Aorta (tissue), 5 donors: Measurements from ENCODE around the gene LIN28B. TPM values are rescaled to one million over a fixed set of nuclear protein-coding genes. Genes with fewer than 3 reads are reported as not detected.

ENCODE experiments used
- ATAC-seq: fragments of 200-7000 bp; cut with Tn5 transposase; one replicate; pipeline ENCODE4 v1.9.1; 2022; ENCODE audit warnings: moderate library complexity; ENCODE audit not compliant: low FRiP score
- DNase-seq, 2 donors: peaks; one replicate each; pipeline ENCODE4 v3.0.0-alpha.2; 2020
- H3K27ac ChIP-seq, 2 donors: one replicate each; pipeline ENCODE4 v1.5.1; 2013; ENCODE audit warnings: low read length in 2 of 2, mild to moderate bottlenecking in 2 of 2, moderate library complexity in 2 of 2, control low read depth in 1 of 2, inconsistent platforms in 1 of 2, low read depth in 1 of 2
- H3K27me3 ChIP-seq, 2 donors: one replicate each; pipeline ENCODE4 v1.6.1; 2013; ENCODE audit warnings: control low read depth in 1 of 2, low read length in 1 of 2, mild to moderate bottlenecking in 1 of 2, moderate library complexity in 1 of 2; ENCODE audit not compliant: insufficient read depth in 2 of 2, control insufficient read depth in 1 of 2
- H3K36me3 ChIP-seq, 2 donors: one replicate each; pipeline ENCODE4 v1.6.1; 2013; ENCODE audit warnings: control low read depth in 1 of 2, low read length in 1 of 2, mild to moderate bottlenecking in 1 of 2; ENCODE audit not compliant: insufficient read depth in 2 of 2, control insufficient read depth in 1 of 2
- H3K4me1 ChIP-seq, 2 donors: one replicate each; pipeline ENCODE4 v1.6.1; 2013; ENCODE audit warnings: low read length in 2 of 2, control low read depth in 1 of 2, mild to moderate bottlenecking in 1 of 2, moderate library complexity in 1 of 2; ENCODE audit not compliant: insufficient read depth in 2 of 2, control insufficient read depth in 1 of 2
- H3K4me3 ChIP-seq, 2 donors: one replicate each; pipeline ENCODE4 v1.5.1; 2013; ENCODE audit warnings: low read length in 2 of 2, control low read depth in 1 of 2, mild to moderate bottlenecking in 1 of 2
- H3K9me3 ChIP-seq: one replicate; pipeline ENCODE4 v1.6.1; 2013; ENCODE audit warnings: mild to moderate bottlenecking, low read length; ENCODE audit not compliant: control insufficient read depth
- WGBS, 2 donors: extraction: QIAGEN DNeasy Blood & Tissue Kit; methylation state at CpG; one replicate each; pipeline ENCODE4 v1.1.7; 2013; 5-methylcytosine and 5-hydroxymethylcytosine counted together
- intact Hi-C, 2 donors: fragments of 100-400 bp; cut with DNase I; formaldehyde crosslinking; loops; one replicate each; pipeline versions ENCODE4 v1.14.2 to v1.15.0; 2022
- polyA plus RNA-seq, 2 donors: library from polyadenylated mRNA; stranded (reverse); fragments of 200-250 nt; gene quantifications; one replicate each; pipeline ENCODE4 v1.2.3, GENCODE V29; 2013
- total RNA-seq, 2 donors: library from RNA; stranded (reverse); fragmentation: NEBNext Ultra II Directional; extraction: Animal tissue kit (Norgen Biotek cat#: 25700); gene quantifications; one replicate each; pipeline ENCODE4 v1.2.1, GENCODE V29; 2021
- donor health status: healthy with polysubstance abuse.
- donor health status: Bipolar disorder and iron deficiency.
- donor health status: DM: no; HTN: no; CAD: no.
- donor health status: DM: no; HTN: no; CAD: no.
- donor health status: DM: yes; HTN: yes; CAD: no.

The LIN28B gene
- total and polyA plus RNA-seq, 4 donors, result not detected

DNA sequence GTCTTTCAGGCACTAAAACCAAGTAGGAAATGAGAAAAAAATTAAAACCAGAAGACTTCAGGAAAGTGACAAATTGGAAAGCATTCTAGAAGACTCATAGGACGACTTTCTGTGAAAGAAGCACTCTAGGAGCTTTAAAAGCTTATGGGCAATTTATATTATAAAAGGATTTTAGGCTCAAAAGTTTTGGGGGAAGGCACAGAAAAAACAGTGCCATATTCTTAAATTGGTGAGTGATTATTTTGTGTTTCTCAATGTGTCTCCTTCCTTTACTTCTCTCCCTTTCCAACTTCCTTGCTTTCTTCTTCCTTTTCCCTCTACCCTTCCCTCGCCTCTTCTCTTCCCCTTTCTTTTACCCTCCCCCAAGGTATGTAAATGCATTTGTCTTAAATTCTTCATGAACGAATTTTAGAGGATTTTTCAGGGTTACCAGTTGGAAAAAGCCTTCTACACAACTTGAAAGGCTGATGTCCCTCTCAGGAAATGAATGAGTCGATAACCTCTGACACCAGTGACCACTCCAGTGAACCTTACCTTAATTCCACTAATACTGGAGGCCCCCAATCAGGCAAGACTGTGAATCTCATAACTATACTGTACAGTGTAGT lies 2.6 kb upstream of the LIN28B start:
- ATAC-seq, result no peak
- no peaks in the 10 kb centered on the region for H3K27me3 ChIP-seq
- WGBS, 2 donors, result 27 to 29% methylated on average over 4 of the region's 4 CpGs

GRCh38 chr6:104955491-104955890 lies 1.4 kb upstream of the LIN28B start:
- no peak overlapping the region for H3K4me3 ChIP-seq
- WGBS, 2 donors, result 21 to 24% methylated on average over 5 of the region's 5 CpGs

More for the DNA sequence above, 2.6 kb upstream of the LIN28B start:
- intact Hi-C loops, result no loop called here
- H3K27ac ChIP-seq, result no peak overlapping the region
- no peaks in the 10 kb centered on the region for H3K4me1 ChIP-seq
- no peak for DNase-seq
- no peaks in the 10 kb centered on the region for H3K36me3 ChIP-seq
- H3K4me3 ChIP-seq, result no peak overlapping the region
- H3K9me3 ChIP-seq, result no peaks in the 10 kb centered on the region

GRCh38 chr6:104955927-104956730 lies 778 bp upstream of the LIN28B start:
- intact Hi-C loops, result no loop called here
- no peak for DNase-seq
- WGBS, 2 donors, result 7 to 12% methylated on average over 16 of the region's 16 CpGs
- H3K36me3 ChIP-seq, result no peaks in the 10 kb centered on the region
- H3K27me3 ChIP-seq, result no peaks in the 10 kb centered on the region
- no peak for ATAC-seq
- H3K9me3 ChIP-seq, result no peaks in the 10 kb centered on the region
- H3K27ac ChIP-seq, result no peak overlapping the region
- no peaks in the 10 kb centered on the region for H3K4me1 ChIP-seq
- H3K4me3 ChIP-seq, result no peak overlapping the region

More at GRCh38 chr6:104955491-104955890, 1.4 kb upstream of the LIN28B start:
- intact Hi-C loops, result no loop called here
- H3K27ac ChIP-seq, result no peak overlapping the region
- H3K4me1 ChIP-seq, result no peaks in the 10 kb centered on the region
- H3K36me3 ChIP-seq, result no peaks in the 10 kb centered on the region
- H3K9me3 ChIP-seq, result no peaks in the 10 kb centered on the region
- ATAC-seq (no peak), DNase-seq (no peak)
- H3K27me3 ChIP-seq, result no peaks in the 10 kb centered on the region

DNA sequence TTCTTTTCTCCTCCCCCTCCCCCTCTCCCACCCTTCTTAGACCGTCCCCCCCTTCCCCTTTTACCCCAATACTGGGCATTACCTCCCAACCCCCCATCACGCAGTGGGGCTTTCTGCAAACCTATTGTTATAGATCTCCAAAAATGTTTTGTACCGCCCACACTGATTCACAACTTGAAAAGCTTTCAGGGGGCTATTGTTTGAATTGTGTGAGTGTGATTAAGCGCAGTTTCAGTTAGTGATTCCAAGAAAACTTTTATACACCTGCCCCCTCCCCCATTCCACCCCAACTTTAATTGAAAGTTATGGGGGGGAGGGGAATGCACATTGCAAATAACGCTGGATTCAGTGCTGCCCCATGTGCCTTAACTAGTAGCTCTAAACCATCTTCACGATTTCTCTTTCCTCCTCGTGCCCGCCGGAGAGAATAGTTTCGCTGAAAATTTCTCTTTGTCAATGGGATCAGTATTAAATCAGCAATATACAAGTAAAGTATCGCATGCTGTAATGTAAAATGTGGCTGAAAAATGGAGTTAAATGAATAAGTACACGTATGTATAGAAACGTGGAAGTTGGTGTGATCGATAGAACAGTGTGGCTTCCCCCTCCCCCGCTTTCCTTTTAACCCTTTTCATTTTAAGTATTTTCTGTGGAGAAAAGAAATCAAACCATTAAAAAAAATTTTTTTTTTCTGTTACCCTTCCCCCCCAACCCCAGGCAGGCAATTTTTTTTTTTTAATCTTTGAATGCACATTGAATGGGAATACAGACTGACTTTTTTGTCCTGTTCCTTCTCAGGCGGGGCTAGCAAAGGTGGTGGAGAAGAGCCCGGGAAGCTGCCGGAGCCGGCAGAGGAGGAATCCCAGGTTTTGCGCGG lies 632 bp downstream of the LIN28B start:
- WGBS, 2 donors, result 14% methylated on average over 21 of the region's 21 CpGs
- ATAC-seq, result no peak
- Histone ChIP-seq H3K4me1 (no peaks in the 10 kb centered on the region), H3K27me3 (no peaks in the 10 kb centered on the region), H3K9me3 (no peaks in the 10 kb centered on the region), H3K4me3 (no peak overlapping the region), H3K27ac (no peak overlapping the region), H3K36me3 (no peaks in the 10 kb centered on the region)
- intact Hi-C loops, result no loop called here
- no peak for DNase-seq

DNA sequence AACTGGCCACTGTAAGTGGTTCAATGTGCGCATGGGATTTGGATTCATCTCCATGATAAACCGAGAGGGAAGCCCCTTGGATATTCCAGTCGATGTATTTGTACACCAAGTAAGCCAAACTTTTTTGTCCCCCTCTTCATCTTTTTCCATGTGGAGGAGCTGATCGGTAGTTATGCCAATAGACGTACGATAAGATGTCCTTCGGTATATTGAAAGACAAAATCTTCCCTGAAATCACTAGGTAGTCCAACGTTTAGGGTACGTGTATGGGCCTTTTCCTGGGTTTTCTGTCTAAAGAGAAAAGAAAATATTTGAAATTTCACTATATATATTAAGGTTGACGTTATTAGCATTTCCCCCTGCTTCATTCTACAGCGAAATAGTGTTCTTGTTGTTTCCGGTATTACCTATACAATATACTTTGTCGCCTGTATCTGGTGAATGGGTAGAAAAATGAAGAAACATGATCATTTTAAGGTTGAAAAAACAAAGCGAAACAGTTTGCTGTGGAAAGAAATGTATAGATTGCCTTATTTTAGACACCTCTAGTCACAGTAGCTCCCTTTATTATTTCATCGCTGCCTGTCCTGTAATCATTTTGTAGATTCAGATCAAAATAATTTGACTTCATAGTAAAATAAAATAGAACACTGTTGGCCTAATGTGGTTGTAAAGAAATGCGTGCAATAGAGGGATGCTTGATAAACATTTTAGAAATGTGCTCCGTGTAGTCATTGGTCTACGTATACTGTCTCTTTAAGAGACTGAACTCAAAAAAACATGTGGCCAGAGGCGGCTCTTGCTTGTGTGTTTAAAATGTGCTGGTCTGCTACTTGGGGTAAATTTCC lies 1.5 kb downstream of the LIN28B start:
- DNase-seq (no peak), ATAC-seq (no peak)
- Histone ChIP-seq H3K36me3 (no peaks in the 10 kb centered on the region), H3K27me3 (no peaks in the 10 kb centered on the region), H3K4me1 (no peaks in the 10 kb centered on the region), H3K27ac (no peak overlapping the region), H3K4me3 (no peak overlapping the region), H3K9me3 (no peaks in the 10 kb centered on the region)
- 10 to 12% methylated on average over 19 of the region's 19 CpGs for WGBS, 2 donors
- intact Hi-C loops, result no loop called here

DNA sequence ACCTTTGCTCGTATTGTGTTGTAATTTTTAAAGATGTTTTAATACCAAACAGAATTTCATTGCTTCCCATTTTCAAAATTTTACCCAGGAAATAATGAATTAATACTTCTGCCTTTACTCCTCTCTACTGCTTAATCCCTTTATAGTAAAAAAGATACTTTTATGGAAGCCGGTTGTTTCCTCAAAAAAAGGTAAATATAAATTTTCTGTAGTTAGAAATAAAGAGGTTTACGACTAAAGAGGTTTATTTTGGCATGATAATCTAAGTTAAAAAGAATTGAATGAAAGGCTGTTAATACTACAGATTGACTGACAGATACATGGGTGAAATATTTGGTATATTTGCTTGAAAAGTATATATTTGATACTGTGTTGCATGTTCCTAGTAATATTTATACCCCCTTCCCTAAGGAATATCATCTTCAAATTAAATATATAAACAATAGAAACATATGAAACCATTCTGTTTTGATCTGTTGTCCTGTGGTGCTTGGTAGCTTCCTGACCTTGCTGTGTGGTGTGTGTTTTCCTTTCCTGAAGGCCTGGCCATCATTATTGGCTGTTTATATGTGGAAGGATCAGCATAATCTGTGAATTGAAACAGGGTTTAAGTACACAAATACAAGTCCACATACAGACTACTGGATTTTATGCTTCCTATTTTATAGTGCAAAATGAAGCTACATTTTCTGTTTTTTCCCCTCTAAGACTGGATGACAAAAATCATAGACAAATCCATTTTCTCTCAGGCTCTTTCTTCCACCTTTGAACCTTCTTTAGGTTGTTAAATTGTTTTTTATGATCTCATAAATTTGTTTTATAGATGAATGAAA lies 2.3 kb downstream of the LIN28B start:
- WGBS, 2 donors, result 23 to 30% methylated on average over 3 of the region's 3 CpGs
- ATAC-seq (no peak), DNase-seq (no peak)
- intact Hi-C loops, result no loop called here
- Histone ChIP-seq H3K27ac (no peak overlapping the region), H3K27me3 (no peaks in the 10 kb centered on the region), H3K9me3 (no peaks in the 10 kb centered on the region), H3K36me3 (no peaks in the 10 kb centered on the region), H3K4me3 (no peak overlapping the region), H3K4me1 (no peaks in the 10 kb centered on the region)

DNA sequence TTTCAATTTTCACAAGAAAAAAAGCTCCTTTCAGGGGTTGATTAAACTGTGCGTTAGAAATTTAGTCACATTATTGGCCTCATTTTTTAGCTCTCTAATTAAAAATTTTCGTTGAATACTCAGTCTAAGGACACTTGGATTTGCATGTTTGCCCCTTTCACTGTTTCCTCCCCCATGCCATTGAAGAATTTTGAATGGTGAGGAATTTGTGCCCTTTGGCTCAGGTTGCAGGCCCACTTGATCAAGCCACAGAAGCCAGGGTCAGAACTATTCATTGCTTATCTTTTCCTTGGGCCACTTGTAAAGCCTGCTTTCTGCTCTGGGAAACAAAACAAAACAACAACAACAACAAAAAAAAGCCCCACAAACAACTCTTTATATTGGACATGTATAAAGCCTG lies 12.2 kb downstream of the LIN28B start:
- H3K27ac ChIP-seq, result no peak overlapping the region
- H3K36me3 ChIP-seq, result no peaks in the 10 kb centered on the region
- ATAC-seq, result no peak
- no peaks in the 10 kb centered on the region for H3K4me1 ChIP-seq
- 50 to 53% methylated on average over 2 of the region's 2 CpGs for WGBS, 2 donors
- H3K27me3 ChIP-seq, result no peaks in the 10 kb centered on the region
- no peak overlapping the region for H3K4me3 ChIP-seq
- H3K9me3 ChIP-seq, result no peaks in the 10 kb centered on the region
- DNase-seq, result no peak
- intact Hi-C loops, result no loop called here
